Fibroblast of lung (primary cell): ENCODE measurements around the gene EIF4G2. TPM values are rescaled to one million over a fixed set of nuclear protein-coding genes. Genes with fewer than 3 reads are reported as not detected.

ENCODE experiments used
- DNase-seq, 2 donors: peaks; one replicate each; pipeline versions ENCODE4 v3.0.0 to v3.0.0-alpha.2; 2010; ENCODE audit warnings: low read depth in 2 of 2
- H2AFZ ChIP-seq: 2 replicates; pipeline ENCODE4 v1.5.1; 2012; ENCODE audit warnings: low read length, control low read depth, inconsistent platforms
- H3K27ac ChIP-seq: 2 replicates; pipeline ENCODE4 v1.5.1; 2011; ENCODE audit warnings: low read length, control low read depth; ENCODE audit not compliant: insufficient read depth
- H3K27me3 ChIP-seq: 2 replicates; pipeline ENCODE4 v1.5.1; 2011; ENCODE audit warnings: mild to moderate bottlenecking, low read length; ENCODE audit not compliant: control insufficient read depth, insufficient read depth
- H3K36me3 ChIP-seq: 2 replicates; pipeline ENCODE4 v1.5.1; 2011; ENCODE audit warnings: low read length; ENCODE audit not compliant: control insufficient read depth, insufficient read depth
- H3K4me1 ChIP-seq: 2 replicates; pipeline ENCODE4 v1.5.1; 2011; ENCODE audit warnings: low read length; ENCODE audit not compliant: control insufficient read depth, insufficient read depth; ENCODE audit errors: extremely low read depth
- H3K4me2 ChIP-seq: 2 replicates; pipeline ENCODE4 v1.5.1; 2011; ENCODE audit warnings: low read length, control low read depth; ENCODE audit not compliant: insufficient read depth; ENCODE audit errors: extremely low read depth
- H3K4me3 ChIP-seq, 4 experiments: fragments of 200-600 bp in 1 of 4; sonication (generic) in 1 of 4; replicated peaks in 1 of 4; 2 replicates each; pipeline ENCODE4 v1.5.1; 2011 to 2016; ENCODE audit warnings: low read length in 4 of 4, low read depth in 3 of 4, mild to moderate bottlenecking in 3 of 4, control low read depth in 2 of 4, inconsistent platforms in 1 of 4, mixed read lengths in 1 of 4; ENCODE audit not compliant: insufficient read depth in 1 of 4; ENCODE audit errors: control extremely low read depth in 1 of 4
- H3K79me2 ChIP-seq: 2 replicates; pipeline ENCODE4 v1.5.1; 2012; ENCODE audit warnings: mild to moderate bottlenecking, low read length, inconsistent platforms; ENCODE audit not compliant: control insufficient read depth, insufficient read depth
- H3K9ac ChIP-seq: 2 replicates; pipeline ENCODE4 v1.5.1; 2011; ENCODE audit warnings: mild to moderate bottlenecking, low read length, control low read depth; ENCODE audit not compliant: insufficient read depth
- H3K9me3 ChIP-seq: 2 replicates; pipeline ENCODE4 v1.5.1; 2012; ENCODE audit warnings: low read depth, low read length; ENCODE audit not compliant: control insufficient read depth, insufficient read depth
- H4K20me1 ChIP-seq: 2 replicates; pipeline ENCODE4 v1.5.1; 2011; ENCODE audit warnings: low read length; ENCODE audit not compliant: control insufficient read depth, insufficient read depth; ENCODE audit errors: extremely low read depth
- EZH2 ChIP-seq: IDR thresholded peaks from 2 replicates; pipeline ENCODE4 v1.5.1; 2012; ENCODE audit warnings: low read length, control low read depth, mild to moderate bottlenecking; ENCODE audit errors: missing control alignments
- polyA plus RNA-seq, 2 donors: library from polyadenylated mRNA; depleted of rRNA in 1 of 2; stranded (reverse) in 1 of 2; unstranded in 1 of 2; fragments of >200 nt; gene quantifications; 2 replicates each; pipeline ENCODE4 v1.2.1, GENCODE V29; 2011 to 2012; ENCODE audit warnings: missing spikeins in 1 of 2
- total RNA-seq: library from RNA; depleted of rRNA; stranded (reverse); fragments of >200 nt; gene quantifications from 2 replicates; pipeline ENCODE4 v1.2.1, GENCODE V29; 2014
- TF ChIP-seq, protein P1 (sequence below), 2 donors: IDR thresholded peaks in 1 of 2; conservative IDR thresholded peaks in 1 of 2; 1 replicate in 1 of 2; 2 replicates in 1 of 2; pipeline ENCODE4 v1.5.1; 2011 to 2012; ENCODE audit warnings: low read length in 2 of 2, control low read depth in 1 of 2, inconsistent platforms in 1 of 2, low read depth in 1 of 2, mild to moderate bottlenecking in 1 of 2

The EIF4G2 gene
- total and polyA plus RNA-seq, 2 donors (not counting 1 experiment from before 2014, with no cell fraction given), result 964 to 1,178 TPM

DNA sequence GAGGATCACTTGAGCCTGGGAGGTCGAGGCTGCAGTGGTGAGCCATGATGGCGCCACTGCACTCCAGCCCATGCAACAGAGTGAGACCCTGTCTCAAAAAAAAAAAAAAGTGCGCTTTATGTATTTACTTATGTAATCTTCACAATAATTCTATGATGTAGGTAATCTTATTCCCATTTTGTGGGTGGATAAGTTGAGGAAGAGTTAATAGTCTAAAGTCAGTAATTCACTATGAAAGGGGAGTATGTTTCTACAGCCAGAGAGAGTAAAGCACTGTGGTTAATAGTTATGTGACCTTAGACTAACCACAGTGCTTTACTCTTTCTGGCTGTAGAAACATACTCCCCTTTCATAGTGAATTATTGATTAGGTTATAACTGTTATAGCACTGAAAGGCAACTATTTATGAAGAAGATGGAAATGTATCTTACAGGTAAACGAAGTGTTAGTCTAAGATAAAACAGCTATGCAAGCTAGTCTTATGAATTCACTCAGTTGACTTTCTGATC, 45.8 kb downstream of the EIF4G2 start:
- Histone ChIP-seq H3K36me3 (peaks cover 6% of the 10 kb centered on the region), H3K27me3 (no peaks in the 10 kb centered on the region), H3K9ac (no peak overlapping the region), H3K4me1 (no peaks in the 10 kb centered on the region), H3K79me2 (no peaks in the 10 kb centered on the region), H3K4me3 (no peak overlapping the region), H4K20me1 (no peaks in the 10 kb centered on the region), H2AFZ (no peak overlapping the region), H3K4me2 (no peak overlapping the region), H3K9me3 (no peaks in the 10 kb centered on the region), H3K27ac (no peak overlapping the region)
- no peak for DNase-seq
- TF ChIP-seq EZH2, result no peak
- TF ChIP-seq, protein P1, sequence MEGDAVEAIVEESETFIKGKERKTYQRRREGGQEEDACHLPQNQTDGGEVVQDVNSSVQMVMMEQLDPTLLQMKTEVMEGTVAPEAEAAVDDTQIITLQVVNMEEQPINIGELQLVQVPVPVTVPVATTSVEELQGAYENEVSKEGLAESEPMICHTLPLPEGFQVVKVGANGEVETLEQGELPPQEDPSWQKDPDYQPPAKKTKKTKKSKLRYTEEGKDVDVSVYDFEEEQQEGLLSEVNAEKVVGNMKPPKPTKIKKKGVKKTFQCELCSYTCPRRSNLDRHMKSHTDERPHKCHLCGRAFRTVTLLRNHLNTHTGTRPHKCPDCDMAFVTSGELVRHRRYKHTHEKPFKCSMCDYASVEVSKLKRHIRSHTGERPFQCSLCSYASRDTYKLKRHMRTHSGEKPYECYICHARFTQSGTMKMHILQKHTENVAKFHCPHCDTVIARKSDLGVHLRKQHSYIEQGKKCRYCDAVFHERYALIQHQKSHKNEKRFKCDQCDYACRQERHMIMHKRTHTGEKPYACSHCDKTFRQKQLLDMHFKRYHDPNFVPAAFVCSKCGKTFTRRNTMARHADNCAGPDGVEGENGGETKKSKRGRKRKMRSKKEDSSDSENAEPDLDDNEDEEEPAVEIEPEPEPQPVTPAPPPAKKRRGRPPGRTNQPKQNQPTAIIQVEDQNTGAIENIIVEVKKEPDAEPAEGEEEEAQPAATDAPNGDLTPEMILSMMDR (conservative IDR thresholded peaks at IDR 0.05 in 1 of 2, IDR thresholded peaks at IDR 0.05 in 1 of 2; ENCODE audit: low read depth in 1 of 2, low read length in 2 of 2), result no peak

DNA sequence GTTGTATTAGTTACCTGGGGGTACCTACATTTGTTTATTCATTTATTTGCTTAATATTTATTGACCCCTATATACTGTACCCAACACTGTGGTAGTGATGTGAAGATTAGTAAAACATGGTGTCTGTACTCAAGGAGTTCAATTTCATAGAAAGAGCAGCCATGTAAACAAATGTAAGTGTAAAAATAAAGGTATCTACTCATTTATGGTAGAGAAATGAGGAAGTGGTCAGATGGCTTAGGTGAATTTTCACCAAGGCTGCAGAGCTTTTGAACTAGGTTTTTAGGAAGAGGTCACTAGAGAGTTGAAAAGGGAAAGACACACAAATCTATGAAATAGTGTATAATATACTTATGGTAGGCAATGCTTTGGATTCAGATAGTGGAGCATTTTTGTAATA, 46.5 kb downstream of the EIF4G2 start:
- H3K4me2 ChIP-seq, result no peak overlapping the region
- no peak overlapping the region for H3K4me3 ChIP-seq
- H3K36me3 ChIP-seq, result peaks cover 5% of the 10 kb centered on the region
- no peaks in the 10 kb centered on the region for H4K20me1 ChIP-seq
- no peaks in the 10 kb centered on the region for H3K4me1 ChIP-seq
- TF ChIP-seq, protein P1 (conservative IDR thresholded peaks at IDR 0.05 in 1 of 2, IDR thresholded peaks at IDR 0.05 in 1 of 2; ENCODE audit: low read depth in 1 of 2, low read length in 2 of 2), result no peak
- no peak for TF ChIP-seq EZH2
- no peak overlapping the region for H2AFZ ChIP-seq
- H3K27ac ChIP-seq, result no peak overlapping the region
- no peaks in the 10 kb centered on the region for H3K9me3 ChIP-seq
- no peak for DNase-seq
- H3K79me2 ChIP-seq, result no peaks in the 10 kb centered on the region
- no peaks in the 10 kb centered on the region for H3K27me3 ChIP-seq
- no peak overlapping the region for H3K9ac ChIP-seq

DNA sequence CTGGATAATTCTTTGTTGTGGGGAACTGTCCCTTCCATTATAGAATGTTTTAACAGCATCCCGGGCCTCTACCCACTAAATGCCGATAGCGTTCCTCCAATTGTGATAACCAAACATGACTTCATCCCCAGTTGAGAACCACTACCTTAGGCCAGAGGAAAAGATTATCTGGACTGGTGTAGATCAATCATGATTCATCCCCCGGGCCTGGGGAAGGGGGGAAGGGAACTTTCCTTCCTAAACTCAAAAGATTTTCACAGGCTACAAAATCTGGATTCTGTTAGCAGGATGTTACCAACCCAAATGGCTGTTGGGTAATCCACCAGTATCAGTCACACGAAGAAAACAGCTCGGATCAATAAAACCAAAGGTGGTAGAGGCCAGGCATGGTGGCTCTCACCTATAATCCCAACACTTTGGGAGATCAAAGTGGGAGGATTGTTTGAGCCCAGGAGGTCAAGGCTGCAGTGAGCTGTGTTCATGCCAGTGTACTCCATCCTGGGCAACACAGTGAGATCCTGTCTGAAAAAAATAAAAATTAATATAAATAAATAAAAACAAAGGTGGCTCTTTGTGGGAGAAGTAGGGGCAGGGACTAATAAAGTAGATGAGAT, 47.5 kb downstream of the EIF4G2 start:
- no peak overlapping the region for H3K4me2 ChIP-seq
- TF ChIP-seq, protein P1 (conservative IDR thresholded peaks at IDR 0.05 in 1 of 2, IDR thresholded peaks at IDR 0.05 in 1 of 2; ENCODE audit: low read depth in 1 of 2, low read length in 2 of 2), result no peak
- TF ChIP-seq EZH2, result no peak
- peaks cover 9% of the 10 kb centered on the region for H3K36me3 ChIP-seq
- H2AFZ ChIP-seq, result no peak overlapping the region
- H3K9me3 ChIP-seq, result no peaks in the 10 kb centered on the region
- H3K9ac ChIP-seq, result no peak overlapping the region
- no peaks in the 10 kb centered on the region for H4K20me1 ChIP-seq
- H3K79me2 ChIP-seq, result no peaks in the 10 kb centered on the region
- no peak for DNase-seq
- H3K27ac ChIP-seq, result no peak overlapping the region
- H3K27me3 ChIP-seq, result no peaks in the 10 kb centered on the region
- H3K4me3 ChIP-seq, result no peak overlapping the region
- H3K4me1 ChIP-seq, result no peaks in the 10 kb centered on the region
